Subcutaneous abdominal adipose tissue (tissue), 5 donors: ENCODE results near the gene ADK.
"Not testable (repeated sequence)": the region's sequence is repeated elsewhere in the genome, so short reads cannot be mapped to it uniquely, and the experiment has no call there.

ENCODE experiments used
- H3K27ac ChIP-seq: one replicate; pipeline ENCODE4 v1.7.0; 2013; ENCODE audit warnings: low read depth, mild to moderate bottlenecking, inconsistent platforms, low read length, moderate library complexity
- H3K27me3 ChIP-seq, 5 donors: one replicate each; pipeline ENCODE4 v1.7.0; 2013; ENCODE audit warnings: low read length in 5 of 5, inconsistent platforms in 1 of 5; ENCODE audit not compliant: control insufficient read depth in 5 of 5, insufficient read depth in 4 of 5
- H3K36me3 ChIP-seq, 5 donors: one replicate each; pipeline ENCODE4 v1.7.0; 2013; ENCODE audit warnings: low read length in 5 of 5; ENCODE audit not compliant: control insufficient read depth in 5 of 5, insufficient read depth in 5 of 5
- H3K4me1 ChIP-seq, 5 donors: one replicate each; pipeline ENCODE4 v1.7.0; 2013; ENCODE audit warnings: low read length in 5 of 5, mild to moderate bottlenecking in 3 of 5, moderate library complexity in 1 of 5; ENCODE audit not compliant: control insufficient read depth in 5 of 5, insufficient read depth in 5 of 5
- H3K4me3 ChIP-seq, 5 donors: one replicate each; pipeline ENCODE4 v1.7.0; 2013; ENCODE audit warnings: low read length in 5 of 5, low read depth in 1 of 5
- H3K9ac ChIP-seq, 5 donors: one replicate each; pipeline ENCODE4 v1.7.0; 2013; ENCODE audit warnings: low read length in 5 of 5, mild to moderate bottlenecking in 4 of 5, moderate library complexity in 3 of 5
- H3K9me3 ChIP-seq, 5 donors: one replicate each; pipeline ENCODE4 v1.7.0; 2013; ENCODE audit warnings: low read length in 5 of 5; ENCODE audit not compliant: control insufficient read depth in 5 of 5
- donor health status: healthy.
- donor health status: healthy.
- donor health status: healthy.
- donor health status: healthy.
- donor health status: healthy.

ADK gene

DNA sequence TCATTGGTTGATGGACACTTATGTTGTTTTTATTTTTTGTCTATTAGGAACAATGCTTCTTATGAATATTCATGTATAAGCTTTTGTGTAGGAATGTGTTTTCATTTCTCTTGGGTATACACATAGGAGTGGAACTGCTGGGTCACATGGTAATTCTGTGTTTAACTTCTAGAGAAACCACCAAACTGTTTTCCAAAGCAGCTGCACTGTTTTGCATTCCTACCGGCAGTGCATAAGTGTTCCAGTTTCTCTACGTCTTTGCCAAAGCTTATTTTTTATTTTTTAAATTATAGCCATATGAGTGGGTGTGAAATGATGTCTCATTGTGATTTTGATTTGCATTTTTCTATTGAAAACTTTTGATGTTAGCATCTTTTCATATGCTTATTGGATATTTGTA, 51.3 kb downstream of the ADK start:
- peaks cover 0 to under 1% (median 0%) of the 10 kb centered on the region in 5 donors for H3K4me1 ChIP-seq
- no peaks in the 10 kb centered on the region for H3K9me3 ChIP-seq
- H3K4me3 ChIP-seq = no peak overlapping the region
- peaks cover 5 to 15% (median 10%) of the 10 kb centered on the region in 5 donors for H3K36me3 ChIP-seq
- H3K27me3 ChIP-seq = no peaks in the 10 kb centered on the region
- H3K27ac ChIP-seq = no peak overlapping the region
- no peak overlapping the region for H3K9ac ChIP-seq

DNA sequence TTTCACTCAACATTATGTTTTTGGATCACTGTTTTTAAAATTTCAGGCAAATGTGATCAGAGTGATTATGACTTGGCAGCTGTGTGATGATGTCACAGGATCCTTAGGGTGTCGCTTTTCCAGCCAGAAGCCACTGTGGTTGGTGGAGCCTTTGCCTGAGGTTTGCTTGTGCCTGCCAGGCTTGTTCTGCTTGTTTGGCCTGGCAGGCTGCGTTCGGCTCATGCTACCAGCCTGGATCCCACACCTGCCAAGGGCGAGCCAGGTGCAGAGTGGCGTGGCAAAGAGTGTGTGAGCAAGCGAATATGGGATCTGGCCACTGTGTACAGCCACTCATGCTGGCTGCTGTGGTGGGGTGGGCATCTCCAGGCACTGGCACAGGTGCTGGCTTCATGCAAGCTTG, 55.7 kb downstream of the ADK start:
- no peaks in the 10 kb centered on the region for H3K27me3 ChIP-seq
- no peak overlapping the region for H3K27ac ChIP-seq
- H3K4me3 ChIP-seq = no peak overlapping the region
- H3K9me3 ChIP-seq = no peaks in the 10 kb centered on the region
- no peaks in the 10 kb centered on the region for H3K4me1 ChIP-seq
- H3K36me3 ChIP-seq = peaks cover 3 to 17% (median 9%) of the 10 kb centered on the region in 5 donors
- no peak overlapping the region for H3K9ac ChIP-seq

- no peak overlapping the region for H3K27ac ChIP-seq
- H3K4me3 ChIP-seq = no peak overlapping the region
These were observed 56.9 kb downstream of the ADK start for GRCh38 chr10:74207691-74208480.

DNA sequence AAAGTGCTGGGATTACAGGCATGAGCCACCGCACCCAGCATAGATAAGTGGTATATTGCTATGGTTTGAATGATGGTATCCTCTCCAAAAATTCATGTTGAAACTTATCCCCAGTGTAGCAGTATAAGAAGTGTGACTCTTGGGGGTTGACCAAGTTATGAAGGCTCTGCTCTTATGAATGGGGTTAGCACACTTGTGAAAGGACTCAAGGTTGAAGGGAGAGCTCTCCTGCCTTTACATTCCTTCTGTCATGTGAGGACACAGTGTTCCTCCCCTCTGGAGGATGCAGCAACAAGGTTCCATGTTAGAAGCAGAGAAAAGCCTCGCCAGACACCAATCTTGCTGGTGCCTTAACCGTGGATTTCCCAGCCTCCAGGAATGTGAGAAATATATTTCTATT, 58.0 kb downstream of the ADK start:
- Histone ChIP-seq H3K36me3 (peaks cover 0 to 14% (median 9%) of the 10 kb centered on the region in 5 donors), H3K27me3 (no peaks in the 10 kb centered on the region), H3K27ac (no peak overlapping the region), H3K4me3 (no peak overlapping the region), H3K4me1 (no peaks in the 10 kb centered on the region), H3K9ac (no peak overlapping the region), H3K9me3 (no peaks in the 10 kb centered on the region)

More at GRCh38 chr10:74207691-74208480, 56.9 kb downstream of the ADK start:
- no peaks in the 10 kb centered on the region for H3K9me3 ChIP-seq
- H3K4me1 ChIP-seq = no peaks in the 10 kb centered on the region
- H3K36me3 ChIP-seq = peaks cover 0 to 14% (median 9%) of the 10 kb centered on the region in 5 donors
- H3K9ac ChIP-seq = no peak overlapping the region
- no peaks in the 10 kb centered on the region for H3K27me3 ChIP-seq

GRCh38 chr10:74213019-74213418, 62.0 kb downstream of the ADK start:
- Histone ChIP-seq H3K4me1 (no peaks in the 10 kb centered on the region), H3K36me3 (peaks cover 0 to under 1% (median 0%) of the 10 kb centered on the region in 5 donors), H3K9ac (no peak overlapping the region), H3K4me3 (no peak overlapping the region), H3K27me3 (no peaks in the 10 kb centered on the region), H3K27ac (no peak overlapping the region), H3K9me3 (no peaks in the 10 kb centered on the region)

- Histone ChIP-seq H3K4me1 (no peaks in the 10 kb centered on the region), H3K27me3 (no peaks in the 10 kb centered on the region), H3K9me3 (no peaks in the 10 kb centered on the region), H3K36me3 (no peaks in the 10 kb centered on the region), H3K9ac (no peak overlapping the region), H3K27ac (no peak overlapping the region), H3K4me3 (no peak overlapping the region)
These were observed 62.6 kb downstream of the ADK start for GRCh38 chr10:74213571-74214162.

DNA sequence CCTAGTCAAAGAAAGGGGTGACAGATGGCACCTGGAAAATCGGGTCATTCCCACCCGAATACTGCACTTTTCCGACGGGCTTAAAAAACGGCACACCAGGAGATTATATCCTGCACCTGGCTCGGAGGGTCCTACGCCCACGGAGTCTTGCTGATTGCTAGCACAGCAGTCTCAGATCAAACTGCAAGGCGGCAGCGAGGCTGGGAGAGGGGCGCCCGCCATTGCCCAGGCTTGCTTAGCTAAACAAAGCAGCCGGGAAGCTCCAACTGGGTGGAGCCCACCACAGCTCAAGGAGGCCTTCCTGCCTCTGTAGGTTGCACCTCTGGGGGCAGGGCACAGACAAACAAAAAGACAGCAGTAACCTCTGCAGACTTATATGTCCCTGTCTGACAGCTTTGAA, 66.1 kb downstream of the ADK start:
- H3K27me3 ChIP-seq, H3K27ac ChIP-seq, H3K36me3 ChIP-seq, H3K4me3 ChIP-seq, H3K9me3 ChIP-seq, H3K4me1 ChIP-seq, H3K9ac ChIP-seq: not testable (repeated sequence)

- not testable (repeated sequence) for H3K4me3 ChIP-seq, H3K36me3 ChIP-seq, H3K27me3 ChIP-seq, H3K4me1 ChIP-seq, H3K9ac ChIP-seq, H3K27ac ChIP-seq, H3K9me3 ChIP-seq
These were observed 71.4 kb downstream of the ADK start for GRCh38 chr10:74222467-74222866.

- Histone ChIP-seq H3K36me3 (peaks cover 0 to 4% (median 0%) of the 10 kb centered on the region in 5 donors), H3K4me3 (no peak overlapping the region), H3K9ac (no peak overlapping the region), H3K27me3 (no peaks in the 10 kb centered on the region), H3K9me3 (no peaks in the 10 kb centered on the region), H3K4me1 (peaks cover 0 to 17% (median 4%) of the 10 kb centered on the region in 5 donors), H3K27ac (no peak overlapping the region)
These were observed 72.9 kb downstream of the ADK start for GRCh38 chr10:74223755-74224529.
